GM12874 (cell line): ENCODE results near the gene WDR20.

Source experiments
- TF ChIP-seq, protein P1 (sequence below): IDR thresholded peaks from 2 replicates; pipeline ENCODE4 v1.5.1; 2011; ENCODE audit warnings: low read depth, mild to moderate bottlenecking, control low read depth, low read length, moderate library complexity; ENCODE audit not compliant: insufficient read depth

WDR20 gene

DNA sequence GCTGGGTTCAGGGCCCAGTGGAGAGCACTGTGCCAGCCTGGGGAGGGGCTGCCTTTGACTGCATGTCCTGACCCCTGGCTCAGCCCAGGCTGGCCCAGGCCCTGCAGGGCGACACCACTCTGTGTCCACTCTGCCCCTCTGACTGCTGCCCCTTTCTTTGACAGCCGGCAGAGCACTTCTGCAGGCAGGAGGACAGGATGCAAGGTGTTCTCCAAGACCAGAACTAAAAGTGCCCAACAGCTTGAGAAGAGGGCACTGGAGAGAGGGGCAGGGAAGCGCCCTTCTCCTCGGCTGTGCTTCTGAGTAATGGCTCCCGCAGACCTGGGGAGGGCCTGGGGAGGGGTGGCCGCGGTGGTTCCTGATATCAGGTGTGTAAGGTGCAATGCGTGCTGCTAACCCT is 72.7 kb downstream of the WDR20 start:
- TF ChIP-seq, protein P1, sequence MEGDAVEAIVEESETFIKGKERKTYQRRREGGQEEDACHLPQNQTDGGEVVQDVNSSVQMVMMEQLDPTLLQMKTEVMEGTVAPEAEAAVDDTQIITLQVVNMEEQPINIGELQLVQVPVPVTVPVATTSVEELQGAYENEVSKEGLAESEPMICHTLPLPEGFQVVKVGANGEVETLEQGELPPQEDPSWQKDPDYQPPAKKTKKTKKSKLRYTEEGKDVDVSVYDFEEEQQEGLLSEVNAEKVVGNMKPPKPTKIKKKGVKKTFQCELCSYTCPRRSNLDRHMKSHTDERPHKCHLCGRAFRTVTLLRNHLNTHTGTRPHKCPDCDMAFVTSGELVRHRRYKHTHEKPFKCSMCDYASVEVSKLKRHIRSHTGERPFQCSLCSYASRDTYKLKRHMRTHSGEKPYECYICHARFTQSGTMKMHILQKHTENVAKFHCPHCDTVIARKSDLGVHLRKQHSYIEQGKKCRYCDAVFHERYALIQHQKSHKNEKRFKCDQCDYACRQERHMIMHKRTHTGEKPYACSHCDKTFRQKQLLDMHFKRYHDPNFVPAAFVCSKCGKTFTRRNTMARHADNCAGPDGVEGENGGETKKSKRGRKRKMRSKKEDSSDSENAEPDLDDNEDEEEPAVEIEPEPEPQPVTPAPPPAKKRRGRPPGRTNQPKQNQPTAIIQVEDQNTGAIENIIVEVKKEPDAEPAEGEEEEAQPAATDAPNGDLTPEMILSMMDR = no peak

DNA sequence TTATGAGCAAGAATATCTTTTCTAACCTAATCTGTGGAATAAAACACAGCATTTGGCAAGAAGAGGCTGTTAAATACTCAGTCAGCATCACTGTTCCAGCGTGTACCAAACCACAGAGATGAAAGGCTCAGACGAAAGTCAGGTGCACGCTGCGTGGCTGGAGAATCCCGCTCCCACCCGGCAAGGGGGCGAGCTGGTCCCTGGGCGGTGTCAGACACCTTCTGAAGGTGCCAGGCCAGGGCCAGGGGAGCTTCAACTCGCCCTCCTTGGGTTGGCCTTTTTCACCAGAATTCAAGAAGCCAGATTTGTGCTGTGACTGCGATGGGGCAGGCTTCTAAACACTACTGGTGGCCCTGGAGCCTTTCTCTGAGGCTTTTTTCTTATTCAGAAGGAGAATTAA is 73.1 kb downstream of the WDR20 start:
- TF ChIP-seq, protein P1 = no peak

DNA sequence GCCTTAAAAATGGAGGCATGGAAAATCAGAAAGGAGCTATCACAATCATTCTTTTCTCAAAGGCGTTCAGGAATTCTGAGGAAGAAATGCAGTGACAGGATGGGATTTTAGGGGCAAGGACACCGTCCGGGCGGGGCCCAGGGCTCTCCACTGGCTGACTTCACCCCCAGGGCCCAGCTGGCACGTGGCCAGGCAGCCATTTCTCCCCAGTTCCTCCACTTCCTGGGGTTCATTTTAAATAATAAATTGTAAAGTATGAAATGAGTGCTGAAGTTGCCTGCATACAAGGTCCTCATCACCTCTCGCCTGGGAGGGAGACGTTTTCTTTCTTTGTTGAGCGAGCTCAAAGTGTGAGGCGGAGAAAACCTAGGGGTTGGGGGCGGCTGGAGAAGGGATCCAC is 73.8 kb downstream of the WDR20 start:
- TF ChIP-seq, protein P1 = no peak

DNA sequence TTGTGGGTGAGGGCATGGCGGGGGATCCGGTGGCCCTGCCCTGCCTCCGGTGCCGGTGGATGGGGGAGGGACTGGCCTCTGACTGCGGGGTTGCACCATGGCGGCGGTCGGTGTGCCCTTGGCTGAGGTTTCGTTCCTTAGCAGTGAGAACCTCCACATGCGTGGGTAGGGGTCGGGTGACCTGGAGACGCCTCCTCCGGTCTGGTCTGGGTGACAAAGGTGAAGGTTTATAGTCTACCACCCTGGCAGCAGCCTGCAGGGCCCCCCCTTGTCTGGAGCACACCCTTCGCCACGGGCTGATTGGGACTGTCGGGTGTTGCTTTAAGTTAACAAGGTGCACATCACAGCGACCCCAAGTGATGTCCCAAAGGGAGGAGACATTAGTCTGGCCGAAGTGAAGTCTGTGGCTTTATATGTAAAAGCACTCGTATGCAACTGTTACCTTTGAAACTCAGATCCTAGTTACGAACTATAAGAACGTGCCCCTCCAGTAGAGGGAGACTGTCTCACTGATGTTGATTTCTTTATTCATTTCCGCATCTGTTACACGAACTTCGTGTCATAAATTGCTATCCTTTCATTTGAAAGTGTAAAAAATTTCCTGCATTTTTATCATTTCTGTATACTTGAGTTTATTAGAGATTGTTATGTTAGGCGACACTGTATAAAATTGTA is 74.4 kb downstream of the WDR20 start:
- TF ChIP-seq, protein P1 = no peak

DNA sequence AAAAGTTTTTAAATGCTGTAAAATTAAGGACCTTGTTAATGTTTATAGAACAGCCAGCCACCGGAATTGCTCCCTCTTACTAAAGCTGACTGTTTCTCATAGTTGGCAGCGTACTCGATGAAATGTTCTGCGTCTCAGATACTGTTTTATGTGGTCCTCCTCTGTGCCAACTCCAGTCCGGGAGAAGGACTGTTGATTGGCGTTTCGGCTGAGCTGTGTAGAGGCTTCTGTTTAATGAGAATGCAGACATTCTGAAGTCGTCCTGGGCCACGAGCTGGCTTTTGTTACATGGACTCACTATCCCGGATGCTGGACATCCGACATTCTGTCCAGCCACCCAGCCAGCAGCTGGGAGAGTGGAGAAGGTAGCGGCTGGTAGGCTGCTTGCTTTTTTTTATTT is 75.4 kb downstream of the WDR20 start:
- TF ChIP-seq, protein P1 = no peak

DNA sequence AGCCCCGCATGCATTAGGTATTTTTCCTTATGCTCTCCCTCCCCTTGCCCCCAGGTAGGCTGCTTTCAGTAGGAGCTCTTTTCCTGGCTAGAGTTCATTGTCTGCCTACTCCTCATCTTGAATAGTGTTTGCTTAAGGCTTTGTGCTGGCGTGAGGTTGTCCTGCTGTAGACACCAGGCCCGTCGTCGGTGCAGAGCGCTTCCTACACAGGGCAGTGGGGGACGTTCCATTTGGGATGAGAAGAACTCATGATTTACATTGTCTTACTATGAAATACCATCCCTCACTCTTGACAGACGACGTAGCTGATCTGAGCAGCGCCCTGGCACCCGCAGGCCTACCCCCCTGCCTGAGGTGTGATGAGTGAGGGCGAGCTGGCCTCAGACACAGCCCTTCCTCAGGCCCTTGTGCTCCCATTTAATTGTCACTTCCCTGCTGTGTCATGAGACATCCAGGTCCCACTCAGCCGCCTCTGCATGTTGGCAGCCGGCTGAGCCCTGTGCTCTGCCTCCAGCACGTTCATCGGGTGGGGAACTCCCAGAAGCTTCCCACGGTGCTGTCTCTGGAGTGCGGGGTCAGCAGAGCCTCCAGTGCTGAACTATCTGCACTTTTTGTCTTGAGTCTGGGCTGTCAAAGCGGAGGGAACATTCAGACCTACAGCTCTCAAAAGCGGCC is 76.0 kb downstream of the WDR20 start:
- TF ChIP-seq, protein P1 = no peak

DNA sequence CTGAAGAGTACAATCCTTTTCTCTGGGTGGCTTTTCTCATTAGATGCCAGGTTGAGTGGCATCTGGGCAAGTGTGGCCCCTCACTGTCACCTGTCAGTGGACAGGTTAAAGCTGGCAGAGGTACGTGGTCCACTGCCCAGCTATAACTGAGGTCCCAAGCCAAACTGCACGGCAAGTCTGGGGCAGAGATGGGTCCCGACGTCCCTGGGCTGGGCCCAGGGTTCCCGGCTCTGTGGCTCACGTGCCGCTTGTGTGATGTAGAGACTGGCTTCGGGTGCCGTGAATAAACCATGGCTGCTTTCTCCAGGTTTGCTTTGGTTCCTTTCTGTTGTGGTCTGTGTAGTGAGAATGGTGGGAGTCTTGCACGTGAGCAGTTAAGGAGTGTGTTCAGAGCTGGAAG is 77.7 kb downstream of the WDR20 start:
- TF ChIP-seq, protein P1 = no peak
